A549 (cell line): ENCODE results near the gene RFC4. TPM values are rescaled to one million over a fixed set of nuclear protein-coding genes. Genes with fewer than 3 reads are reported as not detected.

Source experiments
- ATAC-seq, 2 experiments: fragments of 200-7000 bp in 1 of 2; fragments of >200 bp in 1 of 2; cut with Nextera tagmentation in 1 of 2; cut with Tn5 transposase in 1 of 2; 3 replicates each; pipeline versions ENCODE4 v1.8.0 to v1.9.1; 2018 to 2020; ENCODE audit warnings: mild to moderate bottlenecking in 1 of 2, moderate library complexity in 1 of 2
- CTCF ChIA-PET: fragments of 300-600 bp; sonication (Branson Sonifier 250); formaldehyde crosslinking; extraction: SDS; loops from one replicate; lab custom pipeline; 2021; ENCODE audit warnings: antibody characterized with exemption, inconsistent platforms; lab: Yijun Ruan, JAX
- POLR2A ChIA-PET: fragments of 350-600 bp; formaldehyde crosslinking; extraction: SDS; loops from one replicate; lab custom pipeline; 2021; ENCODE audit warnings: antibody characterized with exemption, inconsistent platforms; lab: Yijun Ruan, JAX
- DNase-seq, 2 experiments: peaks; one replicate each; pipeline versions ENCODE4 v3.0.0 to v3.0.0-alpha.2; 2011 to 2016; ENCODE audit warnings: low read depth in 1 of 2, low spot score in 1 of 2
- FAIRE-seq: peaks from 2 replicates; lab custom pipeline; 2011; peaks lifted over from hg19 to GRCh38; lab: Jason Lieb, UNC
- H3K27ac ChIP-seq, 2 experiments: fragments of >200 bp; sonication (Bioruptor Twin); formaldehyde crosslinking; 3 replicates each; pipeline ENCODE4 v1.5.1; 2016 to 2017
- H3K4me1 ChIP-seq: fragments of >200 bp; sonication (Bioruptor Twin); formaldehyde crosslinking; 3 replicates; pipeline ENCODE4 v1.6.1; 2016
- H3K4me2 ChIP-seq: fragments of >200 bp; sonication (Bioruptor Twin); formaldehyde crosslinking; 3 replicates; pipeline ENCODE4 v1.6.1; 2016
- H3K4me3 ChIP-seq: fragments of >200 bp; sonication (Bioruptor Twin); formaldehyde crosslinking; 3 replicates; pipeline ENCODE4 v1.5.1; 2016
- H3K9me3 ChIP-seq: fragments of >200 bp; sonication (Bioruptor Twin); formaldehyde crosslinking; 3 replicates; pipeline ENCODE4 v1.6.1; 2016
- BHLHE40 ChIP-seq: IDR thresholded peaks from 2 replicates; pipeline ENCODE4 v1.6.1; 2012; ENCODE audit warnings: low read depth, low read length, inconsistent platforms
- CBX8 ChIP-seq: fragments of 200-600 bp; sonication (generic); IDR thresholded peaks from 2 replicates; pipeline ENCODE4 v1.6.1; 2016
- CEBPB ChIP-seq, 2 experiments: fragments of >200 bp in 1 of 2; sonication (Bioruptor Twin) in 1 of 2; formaldehyde crosslinking in 1 of 2; IDR thresholded peaks; 2 replicates each; pipeline ENCODE4 v1.6.1; 2012 to 2016
- EHF ChIP-seq: fragments of 250-450 bp; sonication (Bioruptor Pico); IDR thresholded peaks from 2 replicates; pipeline ENCODE4 v1.5.0; 2020; ENCODE audit warnings: mild to moderate bottlenecking
- EHMT2 ChIP-seq: fragments of 200-600 bp; sonication (generic); IDR thresholded peaks from 2 replicates; pipeline ENCODE4 v1.6.1; 2016; ENCODE audit warnings: antibody characterized with exemption, low read depth, mild to moderate bottlenecking, moderate library complexity
- EP300 ChIP-seq, 2 experiments: fragments of >200 bp; sonication (Bioruptor Twin); formaldehyde crosslinking; IDR thresholded peaks; 2 replicates in 1 of 2; 3 replicates in 1 of 2; pipeline ENCODE4 v1.6.1; 2016 to 2017
- FOSB ChIP-seq: fragments of 250-450 bp; sonication (Bioruptor Pico); IDR thresholded peaks from 2 replicates; pipeline ENCODE4 v1.5.0; 2020; ENCODE audit warnings: mild to moderate bottlenecking, moderate library complexity
- FOXS1 ChIP-seq: fragments of 250-450 bp; sonication (Bioruptor Pico); IDR thresholded peaks from 2 replicates; pipeline ENCODE4 v1.5.0; 2020; ENCODE audit warnings: mild to moderate bottlenecking, moderate library complexity
- HOXB13 ChIP-seq: fragments of 250-450 bp; sonication (Bioruptor Pico); IDR thresholded peaks from 2 replicates; pipeline ENCODE4 v1.5.0; 2020; ENCODE audit warnings: low read depth, mild to moderate bottlenecking, moderate library complexity
- JUN ChIP-seq, 2 experiments: fragments of >200 bp; sonication (Bioruptor Twin); formaldehyde crosslinking; IDR thresholded peaks; 2 replicates in 1 of 2; 3 replicates in 1 of 2; pipeline ENCODE4 v1.6.1; 2016 to 2017
- JUNB ChIP-seq: fragments of >200 bp; sonication (Bioruptor Twin); formaldehyde crosslinking; IDR thresholded peaks from 2 replicates; pipeline ENCODE4 v1.6.1; 2016
- KDM1A ChIP-seq: fragments of 200-600 bp; sonication (generic); IDR thresholded peaks from 2 replicates; pipeline ENCODE4 v1.6.1; 2016; ENCODE audit warnings: low read depth, mild to moderate bottlenecking
- MAFK ChIP-seq: fragments of 450-650 bp; IDR thresholded peaks from 2 replicates; pipeline ENCODE4 v1.6.1; 2014; ENCODE audit not compliant: partially characterized antibody
- SMC3 ChIP-seq: fragments of >200 bp; sonication (Bioruptor Twin); formaldehyde crosslinking; IDR thresholded peaks from 3 replicates; pipeline ENCODE4 v1.6.1; 2018; ENCODE audit warnings: inconsistent platforms
- TFCP2L1 ChIP-seq: fragments of 250-450 bp; sonication (Bioruptor Pico); IDR thresholded peaks from 2 replicates; pipeline ENCODE4 v1.5.0; 2021; ENCODE audit warnings: mild to moderate bottlenecking
- TP53 ChIP-seq: fragments of 250-450 bp; sonication (Bioruptor Pico); IDR thresholded peaks from 2 replicates; pipeline ENCODE4 v1.5.0; 2021; ENCODE audit warnings: mild to moderate bottlenecking, moderate library complexity
- ZC3H11A ChIP-seq: fragments of 450-650 bp; IDR thresholded peaks from 2 replicates; pipeline ENCODE4 v1.6.1; 2014; ENCODE audit warnings: antibody characterized with exemption, mild to moderate bottlenecking
- ZFP36 ChIP-seq: fragments of 450-650 bp; IDR thresholded peaks from 2 replicates; pipeline ENCODE4 v1.6.1; 2014; ENCODE audit warnings: borderline replicate concordance; ENCODE audit not compliant: partially characterized antibody
- ZNF302 ChIP-seq: fragments of 250-450 bp; sonication (Bioruptor Pico); IDR thresholded peaks from 2 replicates; pipeline ENCODE4 v1.9.0; 2021; ENCODE audit warnings: inconsistent platforms, mild to moderate bottlenecking, moderate library complexity
- WGBS: methylation state at CpG from one replicate; pipeline ENCODE4 v1.1.6; 2017; ENCODE audit errors: missing lambda C conversion rate; 5-methylcytosine and 5-hydroxymethylcytosine counted together
- polyA plus RNA-seq, 4 experiments: library from polyadenylated mRNA; depleted of rRNA in 3 of 4; stranded (reverse); fragments of >200 nt; fragmentation: RNase III in 1 of 4; extraction: RNeasy Plus Mini Kit Qiagen cat#74134 plus additional on column Dnase treatment in 1 of 4; gene quantifications; 2 replicates in 3 of 4; 3 replicates in 1 of 4; pipeline ENCODE4 v1.2.3, GENCODE V29; 2011 to 2017
- TF ChIP-seq, protein P1 (sequence below): fragments of >200 bp; sonication (Bioruptor Twin); formaldehyde crosslinking; IDR thresholded peaks from 3 replicates; pipeline ENCODE4 v1.5.1; 2016
- TF ChIP-seq, protein P2 (sequence below): fragments of 450-650 bp; IDR thresholded peaks from 2 replicates; pipeline ENCODE4 v1.6.1; 2014; ENCODE audit warnings: antibody characterized with exemption
- TF ChIP-seq, protein P3 (sequence below): IDR thresholded peaks from 2 replicates; pipeline ENCODE4 v1.6.1; 2012; ENCODE audit warnings: low read depth, borderline replicate concordance
- TF ChIP-seq, protein P4 (sequence below): fragments of >200 bp; sonication (Bioruptor Twin); formaldehyde crosslinking; IDR thresholded peaks from 3 replicates; pipeline ENCODE4 v1.6.1; 2016

Gene RFC4
- polyA plus RNA-seq, 2 of the 4 experiments (the other 2 are of a cell fraction) = 40.6 to 68.8 TPM

DNA sequence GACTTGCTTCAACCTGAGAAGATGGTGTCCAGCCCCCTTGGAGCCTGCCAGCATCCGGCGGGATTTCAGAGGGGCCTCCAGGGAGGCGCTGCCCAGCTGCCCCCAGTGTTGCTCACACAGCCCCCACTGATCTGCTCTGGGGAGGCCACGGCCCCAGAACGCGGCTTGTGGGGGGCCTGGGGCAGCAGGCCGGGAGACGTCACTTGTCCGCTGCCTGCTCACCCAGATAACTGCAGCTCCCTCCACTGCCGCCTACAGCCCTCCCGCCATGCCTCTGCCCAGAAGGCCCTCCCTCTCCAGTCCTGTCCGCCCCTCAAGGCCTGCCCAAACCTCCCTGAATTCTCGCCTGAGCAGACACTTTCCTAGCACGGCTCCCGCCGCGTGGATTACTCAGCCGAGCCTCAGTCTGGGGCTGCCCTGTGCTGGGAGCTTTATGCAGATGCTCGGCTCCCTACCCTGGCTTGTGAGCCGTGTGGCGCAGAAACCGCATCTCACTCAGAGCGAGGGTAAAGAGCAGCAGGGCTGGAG lies 19.1 kb upstream of the RFC4 start:
- no peaks in the 10 kb centered on the region for H3K9me3 ChIP-seq
- H3K27ac ChIP-seq = no peak overlapping the region
- no peak for TF ChIP-seq EHF (CRISPR knock-in tag)
- TF ChIP-seq BHLHE40 = no peak
- no peak for TF ChIP-seq CEBPB (IDR thresholded peaks at IDR 0.05)
- no peak for TF ChIP-seq TP53 (CRISPR knock-in tag)
- TF ChIP-seq KDM1A = no peak
- no peak for TF ChIP-seq FOXS1 (CRISPR knock-in tag)
- TF ChIP-seq, protein P1, sequence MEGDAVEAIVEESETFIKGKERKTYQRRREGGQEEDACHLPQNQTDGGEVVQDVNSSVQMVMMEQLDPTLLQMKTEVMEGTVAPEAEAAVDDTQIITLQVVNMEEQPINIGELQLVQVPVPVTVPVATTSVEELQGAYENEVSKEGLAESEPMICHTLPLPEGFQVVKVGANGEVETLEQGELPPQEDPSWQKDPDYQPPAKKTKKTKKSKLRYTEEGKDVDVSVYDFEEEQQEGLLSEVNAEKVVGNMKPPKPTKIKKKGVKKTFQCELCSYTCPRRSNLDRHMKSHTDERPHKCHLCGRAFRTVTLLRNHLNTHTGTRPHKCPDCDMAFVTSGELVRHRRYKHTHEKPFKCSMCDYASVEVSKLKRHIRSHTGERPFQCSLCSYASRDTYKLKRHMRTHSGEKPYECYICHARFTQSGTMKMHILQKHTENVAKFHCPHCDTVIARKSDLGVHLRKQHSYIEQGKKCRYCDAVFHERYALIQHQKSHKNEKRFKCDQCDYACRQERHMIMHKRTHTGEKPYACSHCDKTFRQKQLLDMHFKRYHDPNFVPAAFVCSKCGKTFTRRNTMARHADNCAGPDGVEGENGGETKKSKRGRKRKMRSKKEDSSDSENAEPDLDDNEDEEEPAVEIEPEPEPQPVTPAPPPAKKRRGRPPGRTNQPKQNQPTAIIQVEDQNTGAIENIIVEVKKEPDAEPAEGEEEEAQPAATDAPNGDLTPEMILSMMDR = no peak
- no peak for TF ChIP-seq FOSB (CRISPR knock-in tag)
- TF ChIP-seq, protein P2, sequence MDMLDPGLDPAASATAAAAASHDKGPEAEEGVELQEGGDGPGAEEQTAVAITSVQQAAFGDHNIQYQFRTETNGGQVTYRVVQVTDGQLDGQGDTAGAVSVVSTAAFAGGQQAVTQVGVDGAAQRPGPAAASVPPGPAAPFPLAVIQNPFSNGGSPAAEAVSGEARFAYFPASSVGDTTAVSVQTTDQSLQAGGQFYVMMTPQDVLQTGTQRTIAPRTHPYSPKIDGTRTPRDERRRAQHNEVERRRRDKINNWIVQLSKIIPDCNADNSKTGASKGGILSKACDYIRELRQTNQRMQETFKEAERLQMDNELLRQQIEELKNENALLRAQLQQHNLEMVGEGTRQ = no peak
- no peak for TF ChIP-seq EP300 (IDR thresholded peaks at IDR 0.05)
- TF ChIP-seq CBX8 = no peak
- no peak for TF ChIP-seq ZFP36
- TF ChIP-seq TFCP2L1 = no peak
- TF ChIP-seq EHMT2 = no peak
- no peak for TF ChIP-seq ZNF302 (CRISPR knock-in tag)
- no peak for TF ChIP-seq HOXB13 (CRISPR knock-in tag)
- no peak for TF ChIP-seq MAFK
- TF ChIP-seq, all 56 proteins: peak for 0
- Histone ChIP-seq H3K4me2 (no peak overlapping the region), H3K4me3 (no peak overlapping the region), H3K4me1 (peaks cover 10% of the 10 kb centered on the region; the same call in 1 of the 3 replicates)
- no peak for ATAC-seq
- ChIA-PET CTCF (interaction anchor here (0.5 to 2.2 kb wide), 2 partner anchors 150 to 210 kb away, joined by 3 to 11 read pairs; no protein-coding TSS in a partner anchor), POLR2A (no interaction called here)
- no peak for FAIRE-seq
- no peak for DNase-seq
- 90% methylated on average over 19 of the region's 23 CpGs for WGBS

DNA sequence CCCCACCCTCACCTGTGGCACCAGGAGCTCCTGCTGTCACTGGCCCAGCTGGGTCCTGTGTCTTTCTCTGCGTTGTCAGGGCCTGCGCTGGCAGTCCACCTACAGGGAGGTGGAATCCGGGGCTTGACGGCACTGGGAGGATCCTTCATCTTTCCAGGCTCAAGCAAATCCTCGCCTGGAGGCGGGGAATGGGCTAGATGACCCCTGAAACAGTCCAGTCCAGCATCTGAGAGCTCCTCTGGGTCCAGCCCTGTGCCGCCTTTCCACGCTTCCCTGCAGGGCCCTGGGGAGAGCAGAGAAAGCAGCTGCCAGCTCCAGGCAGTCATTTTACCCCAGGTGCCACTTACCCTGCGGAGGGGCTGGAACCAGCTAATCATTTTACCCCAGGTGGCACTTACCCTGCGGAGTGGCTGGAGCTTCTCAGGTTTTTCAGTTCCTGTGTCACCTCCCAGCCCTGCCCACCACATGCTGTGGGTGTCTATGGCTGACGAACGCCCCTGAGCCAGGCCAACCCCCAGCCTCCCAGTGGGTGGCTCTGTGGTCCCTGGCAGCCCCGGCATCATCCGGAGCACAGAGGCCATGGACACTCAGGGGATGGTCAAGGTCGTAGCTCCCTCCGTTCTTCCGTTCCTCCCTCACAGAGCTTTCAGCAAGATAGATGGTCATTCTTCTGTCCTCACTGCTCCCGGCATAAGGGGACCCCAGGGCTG lies 18.3 kb upstream of the RFC4 start:
- no peak for FAIRE-seq
- Histone ChIP-seq H3K4me1 (peaks cover 10% of the 10 kb centered on the region; the same call in 1 of the 3 replicates), H3K9me3 (no peaks in the 10 kb centered on the region), H3K27ac (no peak overlapping the region), H3K4me2 (no peak overlapping the region), H3K4me3 (no peak overlapping the region)
- DNase-seq = no peak
- no peak for ATAC-seq
- POLR2A ChIA-PET = no interaction called here
- CTCF ChIA-PET = interaction anchor here (0.5 to 2.2 kb wide), 2 partner anchors 150 to 209 kb away, joined by 3 to 11 read pairs; no protein-coding TSS in a partner anchor
- TF ChIP-seq JUN (IDR thresholded peaks at IDR 0.05) (no peak), SMC3 (no peak), JUNB (no peak), ZNF302 (CRISPR knock-in tag) (no peak), ZC3H11A (no peak)
- TF ChIP-seq, protein P3, sequence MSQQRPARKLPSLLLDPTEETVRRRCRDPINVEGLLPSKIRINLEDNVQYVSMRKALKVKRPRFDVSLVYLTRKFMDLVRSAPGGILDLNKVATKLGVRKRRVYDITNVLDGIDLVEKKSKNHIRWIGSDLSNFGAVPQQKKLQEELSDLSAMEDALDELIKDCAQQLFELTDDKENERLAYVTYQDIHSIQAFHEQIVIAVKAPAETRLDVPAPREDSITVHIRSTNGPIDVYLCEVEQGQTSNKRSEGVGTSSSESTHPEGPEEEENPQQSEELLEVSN = no peak
- TF ChIP-seq, protein P2 = no peak
- TF ChIP-seq, protein P4, sequence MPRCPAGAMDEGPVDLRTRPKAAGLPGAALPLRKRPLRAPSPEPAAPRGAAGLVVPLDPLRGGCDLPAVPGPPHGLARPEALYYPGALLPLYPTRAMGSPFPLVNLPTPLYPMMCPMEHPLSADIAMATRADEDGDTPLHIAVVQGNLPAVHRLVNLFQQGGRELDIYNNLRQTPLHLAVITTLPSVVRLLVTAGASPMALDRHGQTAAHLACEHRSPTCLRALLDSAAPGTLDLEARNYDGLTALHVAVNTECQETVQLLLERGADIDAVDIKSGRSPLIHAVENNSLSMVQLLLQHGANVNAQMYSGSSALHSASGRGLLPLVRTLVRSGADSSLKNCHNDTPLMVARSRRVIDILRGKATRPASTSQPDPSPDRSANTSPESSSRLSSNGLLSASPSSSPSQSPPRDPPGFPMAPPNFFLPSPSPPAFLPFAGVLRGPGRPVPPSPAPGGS = no peak
- WGBS = 82% methylated on average over 9 of the region's 18 CpGs
